Measurements from ENCODE around the gene ADAMTS6. TPM values are rescaled to one million over a fixed set of nuclear protein-coding genes. Genes with fewer than 3 reads are reported as not detected.

ADAMTS6 gene
- total and polyA plus RNA-seq, 2 experiments from 2014 or later = 0.78 to 2.0 TPM

DNA sequence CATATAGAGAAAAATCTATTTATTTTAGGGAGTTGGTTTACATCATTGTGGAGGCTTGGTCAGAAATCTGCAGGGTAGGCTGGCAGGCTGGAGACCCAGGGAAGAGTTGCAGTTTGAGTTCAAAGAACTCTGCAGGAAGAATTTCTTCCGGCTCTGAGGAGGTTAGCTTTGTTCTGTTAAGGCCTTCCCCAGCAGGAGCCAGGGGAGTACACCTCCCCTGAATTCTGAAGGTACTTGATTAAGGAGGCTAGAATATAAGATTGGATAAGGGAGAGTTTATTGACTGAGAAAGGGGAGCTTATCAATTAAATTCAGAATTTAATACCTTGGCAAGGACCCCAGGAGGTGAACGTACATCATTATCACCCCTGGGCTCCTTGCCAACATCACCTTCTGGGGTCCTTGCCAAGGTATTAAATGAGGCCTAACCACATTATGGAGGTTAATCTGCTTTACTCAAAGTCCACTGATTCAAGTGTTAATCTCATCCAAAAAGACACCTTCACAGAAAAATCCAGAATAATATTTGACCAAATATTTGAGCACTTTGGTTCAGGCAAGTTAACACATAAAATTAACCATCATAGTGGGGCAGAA, 361.3 kb downstream of the ADAMTS6 start (continued):
- TF ChIP-seq POLR2AphosphoS5 (IDR thresholded peaks at IDR 0.05; ENCODE audit: low read depth) (no peak), ZNF114 (CRISPR knock-in tag; IDR thresholded peaks at IDR 0.05) (no peak), STAT1 (IDR thresholded peaks at IDR 0.05; ENCODE audit: unreplicated experiment) (no peak)
- TF ChIP-seq, protein P1, sequence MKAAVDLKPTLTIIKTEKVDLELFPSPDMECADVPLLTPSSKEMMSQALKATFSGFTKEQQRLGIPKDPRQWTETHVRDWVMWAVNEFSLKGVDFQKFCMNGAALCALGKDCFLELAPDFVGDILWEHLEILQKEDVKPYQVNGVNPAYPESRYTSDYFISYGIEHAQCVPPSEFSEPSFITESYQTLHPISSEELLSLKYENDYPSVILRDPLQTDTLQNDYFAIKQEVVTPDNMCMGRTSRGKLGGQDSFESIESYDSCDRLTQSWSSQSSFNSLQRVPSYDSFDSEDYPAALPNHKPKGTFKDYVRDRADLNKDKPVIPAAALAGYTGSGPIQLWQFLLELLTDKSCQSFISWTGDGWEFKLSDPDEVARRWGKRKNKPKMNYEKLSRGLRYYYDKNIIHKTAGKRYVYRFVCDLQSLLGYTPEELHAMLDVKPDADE (IDR thresholded peaks at IDR 0.05) = no peak
- TF ChIP-seq, protein P2, sequence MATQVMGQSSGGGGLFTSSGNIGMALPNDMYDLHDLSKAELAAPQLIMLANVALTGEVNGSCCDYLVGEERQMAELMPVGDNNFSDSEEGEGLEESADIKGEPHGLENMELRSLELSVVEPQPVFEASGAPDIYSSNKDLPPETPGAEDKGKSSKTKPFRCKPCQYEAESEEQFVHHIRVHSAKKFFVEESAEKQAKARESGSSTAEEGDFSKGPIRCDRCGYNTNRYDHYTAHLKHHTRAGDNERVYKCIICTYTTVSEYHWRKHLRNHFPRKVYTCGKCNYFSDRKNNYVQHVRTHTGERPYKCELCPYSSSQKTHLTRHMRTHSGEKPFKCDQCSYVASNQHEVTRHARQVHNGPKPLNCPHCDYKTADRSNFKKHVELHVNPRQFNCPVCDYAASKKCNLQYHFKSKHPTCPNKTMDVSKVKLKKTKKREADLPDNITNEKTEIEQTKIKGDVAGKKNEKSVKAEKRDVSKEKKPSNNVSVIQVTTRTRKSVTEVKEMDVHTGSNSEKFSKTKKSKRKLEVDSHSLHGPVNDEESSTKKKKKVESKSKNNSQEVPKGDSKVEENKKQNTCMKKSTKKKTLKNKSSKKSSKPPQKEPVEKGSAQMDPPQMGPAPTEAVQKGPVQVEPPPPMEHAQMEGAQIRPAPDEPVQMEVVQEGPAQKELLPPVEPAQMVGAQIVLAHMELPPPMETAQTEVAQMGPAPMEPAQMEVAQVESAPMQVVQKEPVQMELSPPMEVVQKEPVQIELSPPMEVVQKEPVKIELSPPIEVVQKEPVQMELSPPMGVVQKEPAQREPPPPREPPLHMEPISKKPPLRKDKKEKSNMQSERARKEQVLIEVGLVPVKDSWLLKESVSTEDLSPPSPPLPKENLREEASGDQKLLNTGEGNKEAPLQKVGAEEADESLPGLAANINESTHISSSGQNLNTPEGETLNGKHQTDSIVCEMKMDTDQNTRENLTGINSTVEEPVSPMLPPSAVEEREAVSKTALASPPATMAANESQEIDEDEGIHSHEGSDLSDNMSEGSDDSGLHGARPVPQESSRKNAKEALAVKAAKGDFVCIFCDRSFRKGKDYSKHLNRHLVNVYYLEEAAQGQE (IDR thresholded peaks at IDR 0.05; ENCODE audit: unreplicated experiment) = no peak

DNA sequence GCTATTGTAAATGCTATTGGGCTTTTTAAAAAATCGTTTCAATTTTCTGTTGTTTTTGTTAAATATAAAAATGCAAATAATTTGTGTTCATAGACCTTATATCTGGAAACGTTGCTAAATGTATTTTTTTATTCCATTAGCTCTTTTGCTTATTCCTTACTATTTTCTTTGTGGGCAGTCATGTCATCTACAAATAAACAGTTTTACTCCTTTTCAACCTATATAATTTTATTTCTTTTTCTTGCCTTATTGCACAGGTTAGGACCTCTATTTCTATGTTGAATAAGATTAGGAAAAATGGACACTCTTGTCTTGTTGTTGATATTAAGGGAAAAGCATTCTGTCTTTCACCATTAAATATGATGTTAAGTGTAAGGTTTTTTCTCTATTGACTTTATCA, 364.2 kb downstream of the ADAMTS6 start:
- Histone ChIP-seq H3K4me3 (no peak overlapping the region), H3F3A (replicated peaks; ENCODE audit: low read depth) (no peaks in the 10 kb centered on the region), H3K4me2 (no peak overlapping the region), H3K27me3 (ENCODE audit: insufficient read depth) (no peaks in the 10 kb centered on the region), H4K20me1 (replicated peaks; ENCODE audit: insufficient read depth) (no peaks in the 10 kb centered on the region), H3K79me2 (replicated peaks; ENCODE audit: insufficient read depth) (no peaks in the 10 kb centered on the region), H3K4me1 (ENCODE audit: insufficient read depth) (no peaks in the 10 kb centered on the region; the same call in 1 of the 2 replicates), H2AFZ (no peak overlapping the region), H3K36me3 (ENCODE audit: insufficient read depth) (peaks cover 5% of the 10 kb centered on the region; the same call in 1 of the 2 replicates), H3K9me2 (ENCODE audit: insufficient read depth) (peaks cover 13% of the 10 kb centered on the region; the same call in 1 of the 2 replicates), H3K27ac (ENCODE audit: low read depth) (no peak overlapping the region)
- Mint-ChIP-seq H3K27ac (no peak overlapping the region), H3K9me3 (peaks cover 31% of the 10 kb centered on the region; the same call in 2 of the 3 replicates), H3K4me1 (peaks cover 8% of the 10 kb centered on the region), H3K27me3 (ENCODE audit: insufficient read depth, low read depth, poor library complexity) (peaks cover 4% of the 10 kb centered on the region), H3K4me3 (no peak overlapping the region), H3K36me3 (ENCODE audit: low read depth) (peaks cover 13% of the 10 kb centered on the region; the same call in 2 of the 3 replicates)
- DNase-seq (ENCODE audit: low spot score) (no peak), ATAC-seq (no peak)
- no peak for TF ChIP-seq NANOG (IDR thresholded peaks at IDR 0.05; ENCODE audit: borderline replicate concordance)
- TF ChIP-seq, protein P2 (IDR thresholded peaks at IDR 0.05; ENCODE audit: unreplicated experiment) = no peak
- no peak for TF ChIP-seq ZNF114 (CRISPR knock-in tag; IDR thresholded peaks at IDR 0.05)
- no peak for TF ChIP-seq EZH2phosphoT487 (IDR thresholded peaks at IDR 0.05; ENCODE audit: unreplicated experiment)
- TF ChIP-seq, protein P3, sequence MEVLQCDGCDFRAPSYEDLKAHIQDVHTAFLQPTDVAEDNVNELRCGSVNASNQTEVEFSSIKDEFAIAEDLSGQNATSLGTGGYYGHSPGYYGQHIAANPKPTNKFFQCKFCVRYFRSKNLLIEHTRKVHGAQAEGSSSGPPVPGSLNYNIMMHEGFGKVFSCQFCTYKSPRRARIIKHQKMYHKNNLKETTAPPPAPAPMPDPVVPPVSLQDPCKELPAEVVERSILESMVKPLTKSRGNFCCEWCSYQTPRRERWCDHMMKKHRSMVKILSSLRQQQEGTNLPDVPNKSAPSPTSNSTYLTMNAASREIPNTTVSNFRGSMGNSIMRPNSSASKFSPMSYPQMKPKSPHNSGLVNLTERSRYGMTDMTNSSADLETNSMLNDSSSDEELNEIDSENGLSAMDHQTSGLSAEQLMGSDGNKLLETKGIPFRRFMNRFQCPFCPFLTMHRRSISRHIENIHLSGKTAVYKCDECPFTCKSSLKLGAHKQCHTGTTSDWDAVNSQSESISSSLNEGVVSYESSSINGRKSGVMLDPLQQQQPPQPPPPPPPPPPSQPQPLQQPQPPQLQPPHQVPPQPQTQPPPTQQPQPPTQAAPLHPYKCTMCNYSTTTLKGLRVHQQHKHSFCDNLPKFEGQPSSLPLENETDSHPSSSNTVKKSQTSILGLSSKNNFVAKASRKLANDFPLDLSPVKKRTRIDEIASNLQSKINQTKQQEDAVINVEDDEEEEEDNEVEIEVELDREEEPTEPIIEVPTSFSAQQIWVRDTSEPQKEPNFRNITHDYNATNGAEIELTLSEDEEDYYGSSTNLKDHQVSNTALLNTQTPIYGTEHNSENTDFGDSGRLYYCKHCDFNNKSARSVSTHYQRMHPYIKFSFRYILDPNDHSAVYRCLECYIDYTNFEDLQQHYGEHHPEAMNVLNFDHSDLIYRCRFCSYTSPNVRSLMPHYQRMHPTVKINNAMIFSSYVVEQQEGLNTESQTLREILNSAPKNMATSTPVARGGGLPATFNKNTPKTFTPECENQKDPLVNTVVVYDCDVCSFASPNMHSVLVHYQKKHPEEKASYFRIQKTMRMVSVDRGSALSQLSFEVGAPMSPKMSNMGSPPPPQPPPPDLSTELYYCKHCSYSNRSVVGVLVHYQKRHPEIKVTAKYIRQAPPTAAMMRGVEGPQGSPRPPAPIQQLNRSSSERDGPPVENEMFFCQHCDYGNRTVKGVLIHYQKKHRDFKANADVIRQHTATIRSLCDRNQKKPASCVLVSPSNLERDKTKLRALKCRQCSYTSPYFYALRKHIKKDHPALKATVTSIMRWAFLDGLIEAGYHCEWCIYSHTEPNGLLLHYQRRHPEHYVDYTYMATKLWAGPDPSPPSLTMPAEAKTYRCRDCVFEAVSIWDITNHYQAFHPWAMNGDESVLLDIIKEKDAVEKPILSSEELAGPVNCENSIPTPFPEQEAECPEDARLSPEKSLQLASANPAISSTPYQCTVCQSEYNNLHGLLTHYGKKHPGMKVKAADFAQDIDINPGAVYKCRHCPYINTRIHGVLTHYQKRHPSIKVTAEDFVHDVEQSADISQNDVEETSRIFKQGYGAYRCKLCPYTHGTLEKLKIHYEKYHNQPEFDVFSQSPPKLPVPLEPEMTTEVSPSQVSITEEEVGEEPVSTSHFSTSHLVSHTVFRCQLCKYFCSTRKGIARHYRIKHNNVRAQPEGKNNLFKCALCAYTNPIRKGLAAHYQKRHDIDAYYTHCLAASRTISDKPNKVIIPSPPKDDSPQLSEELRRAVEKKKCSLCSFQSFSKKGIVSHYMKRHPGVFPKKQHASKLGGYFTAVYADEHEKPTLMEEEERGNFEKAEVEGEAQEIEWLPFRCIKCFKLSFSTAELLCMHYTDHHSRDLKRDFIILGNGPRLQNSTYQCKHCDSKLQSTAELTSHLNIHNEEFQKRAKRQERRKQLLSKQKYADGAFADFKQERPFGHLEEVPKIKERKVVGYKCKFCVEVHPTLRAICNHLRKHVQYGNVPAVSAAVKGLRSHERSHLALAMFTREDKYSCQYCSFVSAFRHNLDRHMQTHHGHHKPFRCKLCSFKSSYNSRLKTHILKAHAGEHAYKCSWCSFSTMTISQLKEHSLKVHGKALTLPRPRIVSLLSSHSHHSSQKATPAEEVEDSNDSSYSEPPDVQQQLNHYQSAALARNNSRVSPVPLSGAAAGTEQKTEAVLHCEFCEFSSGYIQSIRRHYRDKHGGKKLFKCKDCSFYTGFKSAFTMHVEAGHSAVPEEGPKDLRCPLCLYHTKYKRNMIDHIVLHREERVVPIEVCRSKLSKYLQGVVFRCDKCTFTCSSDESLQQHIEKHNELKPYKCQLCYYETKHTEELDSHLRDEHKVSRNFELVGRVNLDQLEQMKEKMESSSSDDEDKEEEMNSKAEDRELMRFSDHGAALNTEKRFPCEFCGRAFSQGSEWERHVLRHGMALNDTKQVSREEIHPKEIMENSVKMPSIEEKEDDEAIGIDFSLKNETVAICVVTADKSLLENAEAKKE (CRISPR knock-in tag; IDR thresholded peaks at IDR 0.05) = no peak

Data from GM23338 (cell line).